ENCODE results near the gene MMP21. TPM values are rescaled to one million over a fixed set of nuclear protein-coding genes. Genes with fewer than 3 reads are reported as not detected.

The MMP21 gene
- total and polyA plus RNA-seq, 2 of the 13 experiments (the other 11 are each of a cell fraction or from before 2014, with no cell fraction given) = not detected

DNA sequence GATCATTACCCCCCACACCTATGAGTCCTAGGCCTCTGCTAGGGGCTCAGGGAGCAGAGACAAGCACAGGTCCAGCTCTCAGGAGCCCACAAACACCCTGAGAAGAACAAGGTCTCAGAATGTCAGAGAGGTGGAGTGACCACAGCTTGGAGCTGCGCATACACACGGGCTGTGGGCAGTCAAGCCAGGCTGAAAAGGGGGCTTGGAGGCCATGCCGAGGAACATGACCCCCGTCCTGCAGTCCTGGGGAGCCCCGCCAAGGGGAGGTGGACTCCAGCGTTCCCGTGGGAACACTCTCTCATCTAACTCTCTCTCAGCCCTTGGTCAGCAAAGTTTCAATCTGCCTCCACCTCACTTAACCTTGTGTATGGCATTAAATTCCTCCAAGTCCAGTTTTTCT is 7.8 kb upstream of the MMP21 start:
- FAIRE-seq (no peak), DNase-seq (ENCODE audit: low spot score) (no peak), ATAC-seq (no peak)
- H3K9ac ChIP-seq (ENCODE audit: insufficient read depth, low read depth, low read length) = no peak overlapping the region
- TF ChIP-seq, protein P1, sequence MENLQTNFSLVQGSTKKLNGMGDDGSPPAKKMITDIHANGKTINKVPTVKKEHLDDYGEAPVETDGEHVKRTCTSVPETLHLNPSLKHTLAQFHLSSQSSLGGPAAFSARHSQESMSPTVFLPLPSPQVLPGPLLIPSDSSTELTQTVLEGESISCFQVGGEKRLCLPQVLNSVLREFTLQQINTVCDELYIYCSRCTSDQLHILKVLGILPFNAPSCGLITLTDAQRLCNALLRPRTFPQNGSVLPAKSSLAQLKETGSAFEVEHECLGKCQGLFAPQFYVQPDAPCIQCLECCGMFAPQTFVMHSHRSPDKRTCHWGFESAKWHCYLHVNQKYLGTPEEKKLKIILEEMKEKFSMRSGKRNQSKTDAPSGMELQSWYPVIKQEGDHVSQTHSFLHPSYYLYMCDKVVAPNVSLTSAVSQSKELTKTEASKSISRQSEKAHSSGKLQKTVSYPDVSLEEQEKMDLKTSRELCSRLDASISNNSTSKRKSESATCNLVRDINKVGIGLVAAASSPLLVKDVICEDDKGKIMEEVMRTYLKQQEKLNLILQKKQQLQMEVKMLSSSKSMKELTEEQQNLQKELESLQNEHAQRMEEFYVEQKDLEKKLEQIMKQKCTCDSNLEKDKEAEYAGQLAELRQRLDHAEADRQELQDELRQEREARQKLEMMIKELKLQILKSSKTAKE (CRISPR knock-in tag; IDR thresholded peaks at IDR 0.05; ENCODE audit: borderline replicate concordance) = no peak
- TF ChIP-seq ZNF20 (CRISPR knock-in tag; IDR thresholded peaks at IDR 0.05) (no peak), ZNF350 (CRISPR knock-in tag; IDR thresholded peaks at IDR 0.05; ENCODE audit: borderline replicate concordance, low read depth) (no peak)
- TF ChIP-seq, protein P2, sequence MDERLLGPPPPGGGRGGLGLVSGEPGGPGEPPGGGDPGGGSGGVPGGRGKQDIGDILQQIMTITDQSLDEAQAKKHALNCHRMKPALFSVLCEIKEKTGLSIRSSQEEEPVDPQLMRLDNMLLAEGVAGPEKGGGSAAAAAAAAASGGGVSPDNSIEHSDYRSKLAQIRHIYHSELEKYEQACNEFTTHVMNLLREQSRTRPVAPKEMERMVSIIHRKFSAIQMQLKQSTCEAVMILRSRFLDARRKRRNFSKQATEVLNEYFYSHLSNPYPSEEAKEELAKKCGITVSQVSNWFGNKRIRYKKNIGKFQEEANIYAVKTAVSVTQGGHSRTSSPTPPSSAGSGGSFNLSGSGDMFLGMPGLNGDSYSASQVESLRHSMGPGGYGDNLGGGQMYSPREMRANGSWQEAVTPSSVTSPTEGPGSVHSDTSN (CRISPR knock-in tag; IDR thresholded peaks at IDR 0.05) = no peak
- TF ChIP-seq, protein P3, sequence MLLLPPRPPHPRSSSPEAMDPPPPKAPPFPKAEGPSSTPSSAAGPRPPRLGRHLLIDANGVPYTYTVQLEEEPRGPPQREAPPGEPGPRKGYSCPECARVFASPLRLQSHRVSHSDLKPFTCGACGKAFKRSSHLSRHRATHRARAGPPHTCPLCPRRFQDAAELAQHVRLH (CRISPR knock-in tag; IDR thresholded peaks at IDR 0.05; ENCODE audit: borderline replicate concordance, low read depth) = no peak
- intact Hi-C loops (cut with micrococcal nuclease; ENCODE audit: unreplicated experiment) = no loop called here
- no TSS peak for BruUV-seq (replicated peaks)
- in situ Hi-C loops (cut with HindIII; ENCODE audit: extremely low pct_ligation_motif_present, low pct_unique_long_range_greater_than_20kb) = no loop called here
- POLR2A ChIA-PET = no interaction called here
- H3K4me2 ChIP-seq (ENCODE audit: low read depth, low read length) = no peak overlapping the region
- no peak overlapping the region for H3K4me3 ChIP-seq (replicated peaks in 1 of 3; ENCODE audit: insufficient read depth in 1 of 3, low read depth in 2 of 3, low read length in 3 of 3)
- no peak overlapping the region for H2AFZ ChIP-seq (ENCODE audit: low read length)
- H3K79me2 ChIP-seq (ENCODE audit: insufficient read depth, low read length) = no peaks in the 10 kb centered on the region
- CTCF ChIA-PET (ENCODE audit: low intra/inter-chr PET ratio, low total read pairs) = no interaction called here
- no peak overlapping the region for H3K27ac ChIP-seq (ENCODE audit: extremely low read length, insufficient read depth, low read length)
- H3K9me3 ChIP-seq (ENCODE audit: low read length) = no peaks in the 10 kb centered on the region
- WGBS (ENCODE audit: low lambda C conversion rate) = 93% methylated on average over 7 of the region's 7 CpGs
- peaks cover 0 to 1% of the 10 kb centered on the region in 2 experiments; a peak in 1 of 5 replicates for H3K36me3 ChIP-seq (replicated peaks in 1 of 2; ENCODE audit: control insufficient read depth in 1 of 2, insufficient read depth in 2 of 2, low read length in 2 of 2)
- H4K20me1 ChIP-seq (ENCODE audit: insufficient read depth, low read length) = no peaks in the 10 kb centered on the region
- peaks cover 25% of the 10 kb centered on the region for H3K4me1 ChIP-seq (ENCODE audit: insufficient read depth, low read length)
- no peaks in the 10 kb centered on the region for H3K27me3 ChIP-seq (ENCODE audit: control insufficient read depth in 1 of 2, insufficient read depth in 2 of 2, low read length in 2 of 2)
